ENCODE data around the gene LOC128125822.

Gene LOC128125822

DNA sequence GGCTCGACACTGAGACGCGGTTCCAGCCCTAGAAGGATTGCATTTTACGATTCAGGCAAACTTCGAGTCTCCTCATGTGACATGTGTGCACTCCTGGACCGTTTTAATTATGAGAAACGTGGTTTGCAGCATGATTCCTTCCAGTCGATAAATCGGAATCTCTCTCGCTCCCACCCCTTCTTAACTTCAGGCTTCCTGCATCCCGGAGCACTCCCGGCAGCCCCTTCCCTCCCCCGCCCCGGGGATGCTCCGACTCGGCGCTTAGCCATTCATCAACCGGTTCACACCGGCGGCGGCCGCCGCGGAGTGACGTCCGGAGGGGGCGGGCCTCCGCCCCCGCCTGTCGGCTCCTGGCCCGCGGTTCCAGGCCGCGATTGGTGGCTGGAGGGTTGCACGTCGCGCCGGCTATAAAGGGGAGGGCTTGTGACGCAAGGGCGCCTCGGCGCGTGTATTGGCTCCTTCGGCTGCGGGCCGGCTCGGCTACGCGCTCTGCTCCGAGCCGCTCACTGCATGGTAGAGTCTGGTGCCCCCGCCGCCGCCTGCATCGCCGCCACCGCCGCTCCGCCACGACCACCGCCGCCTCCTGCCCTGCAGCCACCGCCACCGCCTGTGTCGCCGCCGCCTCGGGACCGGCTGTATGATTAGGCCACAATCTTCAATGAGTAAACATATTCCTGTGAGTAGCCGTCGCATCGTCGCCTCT lies at the start of gene LOC128125822, which contains the start of gene PTP4A1 (continued):
- TF ChIP-seq HDGF (IDR thresholded peaks at IDR 0.05) (0 out of 2 replicates have a peak, but pooled peaks have one; percentile 28), RAD51 (IDR thresholded peaks at IDR 0.05) (0 out of 2 replicates have a peak, but pooled peaks have one; percentile 19), POLR2AphosphoS2 (IDR thresholded peaks at IDR 0.05; ENCODE audit: low read depth, low read length) (peak; percentile 90), TAF1 (IDR thresholded peaks at IDR 0.05; ENCODE audit: borderline replicate concordance, low read depth, low read length) (peak; percentile 84), FOS (IDR thresholded peaks at IDR 0.05; ENCODE audit: borderline replicate concordance, extremely low read depth, insufficient read length) (no peak), CREM (IDR thresholded peaks at IDR 0.05; ENCODE audit: low read depth) (peak; percentile 92), MEF2B (IDR thresholded peaks at IDR 0.05; ENCODE audit: partially characterized antibody, poor library complexity, severe bottlenecking) (peak; percentile 76), NFYB (IDR thresholded peaks at IDR 0.05; ENCODE audit: insufficient read depth, low read depth, low read length) (peak; percentile 87), NFYA (IDR thresholded peaks at IDR 0.05; ENCODE audit: borderline replicate concordance, low read depth, low read length) (no peak), IRF4 (IDR thresholded peaks at IDR 0.05; ENCODE audit: low read depth, low read length) (no peak), DPF2 (IDR thresholded peaks at IDR 0.05) (peak; percentile 74), TCF12 (IDR thresholded peaks at IDR 0.05; ENCODE audit: low read depth, low read length) (peak; percentile 14; the same call in 1 of the 2 replicates), RBBP5 (conservative IDR thresholded peaks at IDR 0.05) (no peak), NBN (IDR thresholded peaks at IDR 0.05) (peak; percentile 88), SMAD1 (IDR thresholded peaks at IDR 0.05; ENCODE audit: low read depth, partially characterized antibody) (no peak), BCL11A (IDR thresholded peaks at IDR 0.05; ENCODE audit: low read depth, low read length) (0 out of 2 replicates have a peak, but pooled peaks have one; percentile 3), CHD2 (IDR thresholded peaks at IDR 0.05; ENCODE audit: borderline replicate concordance, low read depth, low read length) (peak; percentile 77), POLR2AphosphoS5 (IDR thresholded peaks at IDR 0.05; ENCODE audit: low read length) (peak; percentile 93), SMAD5 (IDR thresholded peaks at IDR 0.05; ENCODE audit: low read depth) (peak; percentile 80), TBL1XR1 (IDR thresholded peaks at IDR 0.05; ENCODE audit: low read depth, low read length) (peak; percentile 40; the same call in 1 of the 2 replicates), ZSCAN29 (IDR thresholded peaks at IDR 0.05) (0 out of 2 replicates have a peak, but pooled peaks have one; percentile 15), CREB1 (IDR thresholded peaks at IDR 0.05; ENCODE audit: low read depth) (peak; percentile 95), MXI1 (IDR thresholded peaks at IDR 0.05; ENCODE audit: low read depth, low read length) (peak; percentile 62; the same call in 1 of the 2 replicates), EED (IDR thresholded peaks at IDR 0.05; ENCODE audit: low read depth) (peak; percentile 69; the same call in 1 of the 2 replicates), SP1 (IDR thresholded peaks at IDR 0.05; ENCODE audit: low read depth, low read length) (peak; percentile 79), SRF (IDR thresholded peaks at IDR 0.05; ENCODE audit: low read depth in 2 of 2, low read length in 2 of 2) (no peak)
- TF ChIP-seq, protein P1, sequence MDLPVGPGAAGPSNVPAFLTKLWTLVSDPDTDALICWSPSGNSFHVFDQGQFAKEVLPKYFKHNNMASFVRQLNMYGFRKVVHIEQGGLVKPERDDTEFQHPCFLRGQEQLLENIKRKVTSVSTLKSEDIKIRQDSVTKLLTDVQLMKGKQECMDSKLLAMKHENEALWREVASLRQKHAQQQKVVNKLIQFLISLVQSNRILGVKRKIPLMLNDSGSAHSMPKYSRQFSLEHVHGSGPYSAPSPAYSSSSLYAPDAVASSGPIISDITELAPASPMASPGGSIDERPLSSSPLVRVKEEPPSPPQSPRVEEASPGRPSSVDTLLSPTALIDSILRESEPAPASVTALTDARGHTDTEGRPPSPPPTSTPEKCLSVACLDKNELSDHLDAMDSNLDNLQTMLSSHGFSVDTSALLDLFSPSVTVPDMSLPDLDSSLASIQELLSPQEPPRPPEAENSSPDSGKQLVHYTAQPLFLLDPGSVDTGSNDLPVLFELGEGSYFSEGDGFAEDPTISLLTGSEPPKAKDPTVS (IDR thresholded peaks at IDR 0.05; ENCODE audit: low read depth, low read length): no peak
- TF ChIP-seq, protein P2, sequence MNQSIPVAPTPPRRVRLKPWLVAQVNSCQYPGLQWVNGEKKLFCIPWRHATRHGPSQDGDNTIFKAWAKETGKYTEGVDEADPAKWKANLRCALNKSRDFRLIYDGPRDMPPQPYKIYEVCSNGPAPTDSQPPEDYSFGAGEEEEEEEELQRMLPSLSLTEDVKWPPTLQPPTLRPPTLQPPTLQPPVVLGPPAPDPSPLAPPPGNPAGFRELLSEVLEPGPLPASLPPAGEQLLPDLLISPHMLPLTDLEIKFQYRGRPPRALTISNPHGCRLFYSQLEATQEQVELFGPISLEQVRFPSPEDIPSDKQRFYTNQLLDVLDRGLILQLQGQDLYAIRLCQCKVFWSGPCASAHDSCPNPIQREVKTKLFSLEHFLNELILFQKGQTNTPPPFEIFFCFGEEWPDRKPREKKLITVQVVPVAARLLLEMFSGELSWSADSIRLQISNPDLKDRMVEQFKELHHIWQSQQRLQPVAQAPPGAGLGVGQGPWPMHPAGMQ (IDR thresholded peaks at IDR 0.05; ENCODE audit: borderline replicate concordance): no peak
- TF ChIP-seq, protein P3, sequence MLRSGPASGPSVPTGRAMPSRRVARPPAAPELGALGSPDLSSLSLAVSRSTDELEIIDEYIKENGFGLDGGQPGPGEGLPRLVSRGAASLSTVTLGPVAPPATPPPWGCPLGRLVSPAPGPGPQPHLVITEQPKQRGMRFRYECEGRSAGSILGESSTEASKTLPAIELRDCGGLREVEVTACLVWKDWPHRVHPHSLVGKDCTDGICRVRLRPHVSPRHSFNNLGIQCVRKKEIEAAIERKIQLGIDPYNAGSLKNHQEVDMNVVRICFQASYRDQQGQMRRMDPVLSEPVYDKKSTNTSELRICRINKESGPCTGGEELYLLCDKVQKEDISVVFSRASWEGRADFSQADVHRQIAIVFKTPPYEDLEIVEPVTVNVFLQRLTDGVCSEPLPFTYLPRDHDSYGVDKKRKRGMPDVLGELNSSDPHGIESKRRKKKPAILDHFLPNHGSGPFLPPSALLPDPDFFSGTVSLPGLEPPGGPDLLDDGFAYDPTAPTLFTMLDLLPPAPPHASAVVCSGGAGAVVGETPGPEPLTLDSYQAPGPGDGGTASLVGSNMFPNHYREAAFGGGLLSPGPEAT (IDR thresholded peaks at IDR 0.05; ENCODE audit: low read depth): peak; percentile 72
- TF ChIP-seq, protein P4, sequence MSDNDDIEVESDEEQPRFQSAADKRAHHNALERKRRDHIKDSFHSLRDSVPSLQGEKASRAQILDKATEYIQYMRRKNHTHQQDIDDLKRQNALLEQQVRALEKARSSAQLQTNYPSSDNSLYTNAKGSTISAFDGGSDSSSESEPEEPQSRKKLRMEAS (IDR thresholded peaks at IDR 0.05; ENCODE audit: low read depth, low read length): peak; percentile 47; the same call in 1 of the 2 replicates

Data from GM12878 (cell line).